Activated T-cell treated with anti-CD3 and anti-CD28 coated beads for 1 hour (primary cell): ENCODE measurements around the gene GRIK4.
"Not testable (repeated sequence)": the region's sequence is repeated elsewhere in the genome, so short reads cannot be mapped to it uniquely, and the experiment has no call there.

Experiments
- DNase-seq: peaks from one replicate; pipeline ENCODE4 v3.0.0-alpha.2; 2020; ENCODE audit warnings: low read depth

The GRIK4 gene

DNA sequence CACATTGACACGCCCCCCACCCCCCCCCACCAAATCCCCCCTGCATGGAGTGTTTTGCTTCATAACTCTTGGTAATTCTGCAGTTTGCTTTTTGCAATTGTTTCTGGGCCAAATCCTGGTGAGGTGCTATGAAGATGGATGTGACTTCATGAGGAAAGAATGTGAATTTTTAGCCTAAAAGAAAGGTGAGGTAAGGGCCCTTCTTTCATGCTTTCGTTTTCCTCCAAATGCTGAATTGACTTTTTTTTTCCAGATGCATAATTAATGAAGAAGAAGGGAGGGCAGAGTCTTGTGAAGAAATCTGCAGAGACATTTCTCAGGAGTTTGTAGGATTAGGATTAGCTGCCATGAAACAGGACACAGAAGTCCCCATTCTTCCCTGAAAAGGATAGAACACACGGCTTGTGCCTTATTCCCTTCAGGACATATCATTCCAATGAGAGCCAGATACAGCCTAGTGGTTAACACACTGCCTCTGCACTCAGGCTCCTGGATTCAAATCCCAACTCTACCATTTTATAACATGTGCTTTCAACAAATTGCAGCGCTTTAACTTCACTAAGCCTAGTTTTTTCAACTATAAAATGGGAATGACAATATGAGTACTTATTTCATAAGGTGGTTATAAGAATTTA lies 492.8 kb downstream of the GRIK4 start:
- DNase-seq = no peak

DNA sequence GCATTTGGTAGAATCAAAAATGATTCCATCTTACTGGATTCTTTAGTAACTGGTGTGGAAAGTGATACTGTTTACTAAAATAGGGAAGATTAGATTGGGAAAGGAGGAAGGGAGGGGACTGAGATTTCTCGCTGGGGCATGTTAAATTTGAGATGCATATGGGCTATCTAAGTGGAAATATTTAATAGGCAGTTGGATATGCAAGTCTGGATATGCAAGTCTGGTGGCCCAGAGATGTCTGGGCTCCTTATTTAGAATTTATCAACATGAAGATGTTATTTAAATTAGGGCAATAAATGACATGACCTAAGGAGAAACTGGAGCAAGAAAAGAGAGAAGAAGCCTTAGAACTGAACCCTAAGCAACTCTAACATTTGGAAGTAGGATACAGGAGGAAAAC lies 495.4 kb downstream of the GRIK4 start:
- no peak for DNase-seq

DNA sequence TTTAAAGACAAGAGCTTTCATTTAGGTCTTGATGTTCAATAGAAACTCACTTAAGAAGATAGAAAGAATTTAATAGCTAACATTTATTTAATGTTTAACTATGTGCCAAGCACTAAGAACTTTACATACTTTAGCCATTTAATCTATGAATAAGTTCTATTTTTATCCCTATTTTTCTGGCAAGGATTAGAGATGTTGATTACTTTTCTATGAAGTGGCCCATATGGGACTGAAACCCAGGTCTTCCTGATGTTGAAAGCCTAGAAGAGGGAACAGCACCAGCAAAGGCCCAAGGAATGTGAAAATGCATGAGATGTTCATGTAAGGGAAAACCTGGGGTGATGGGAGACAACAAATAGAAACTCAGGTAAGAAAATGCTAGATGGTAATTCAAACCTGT lies 497.0 kb downstream of the GRIK4 start:
- DNase-seq = no peak

DNA sequence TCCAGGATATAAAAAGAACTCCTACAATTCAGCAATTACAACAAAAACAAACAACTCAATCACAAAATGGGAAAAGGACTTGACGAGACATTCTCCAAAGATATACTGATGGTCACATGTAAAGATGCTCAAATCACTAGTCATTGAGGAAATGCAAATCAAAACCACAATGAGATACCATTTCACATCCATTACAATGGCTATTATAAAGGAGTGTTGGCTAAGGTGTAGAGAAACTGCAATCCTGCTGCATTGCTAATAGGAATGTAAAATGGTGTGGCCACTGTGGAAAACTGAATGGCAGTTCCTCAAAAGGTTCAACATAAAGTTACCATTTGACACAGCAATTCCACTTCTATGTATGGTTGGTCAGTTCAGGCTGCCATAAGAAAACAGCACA lies 500.5 kb downstream of the GRIK4 start:
- no peak for DNase-seq

DNA sequence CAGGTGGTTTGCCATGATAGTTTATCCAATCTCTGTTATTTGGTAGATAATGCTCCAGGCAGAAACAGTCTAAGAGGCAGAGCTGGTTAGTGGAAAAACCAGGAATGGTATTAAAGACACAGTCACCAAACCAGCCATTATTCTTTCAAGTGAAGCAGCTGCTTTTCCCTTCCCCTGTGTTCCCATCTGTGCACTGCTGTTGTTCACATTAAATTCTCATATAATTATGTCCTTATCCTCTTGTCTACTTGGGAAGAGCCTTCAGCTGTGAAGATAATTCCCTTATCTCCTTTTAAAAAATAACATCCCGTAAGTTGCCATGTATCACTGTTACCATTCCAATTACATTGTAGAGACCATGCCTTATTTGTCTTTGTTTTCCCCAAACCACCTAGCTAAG lies 507.2 kb downstream of the GRIK4 start:
- DNase-seq = no peak

DNA sequence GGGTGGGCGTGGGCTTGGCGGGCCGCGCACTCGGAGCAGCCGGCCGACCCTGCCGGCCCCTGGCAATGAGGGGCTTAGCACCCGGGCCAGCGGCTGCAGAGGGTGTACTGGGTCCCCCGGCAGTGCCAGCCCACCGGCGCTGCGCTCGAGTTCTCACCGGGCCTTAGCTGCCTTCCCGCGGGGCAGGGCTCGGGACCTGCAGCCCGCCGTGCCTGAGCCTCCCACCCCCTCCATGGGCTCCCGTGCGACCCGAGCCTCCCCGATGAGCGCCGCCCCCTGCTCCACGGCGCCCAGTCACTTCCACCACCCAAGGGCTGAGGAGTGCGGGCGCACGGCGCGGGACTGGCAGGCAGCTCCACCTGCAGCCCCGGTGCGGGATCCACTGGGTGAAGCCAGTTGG lies 510.2 kb downstream of the GRIK4 start:
- not testable (repeated sequence) for DNase-seq

DNA sequence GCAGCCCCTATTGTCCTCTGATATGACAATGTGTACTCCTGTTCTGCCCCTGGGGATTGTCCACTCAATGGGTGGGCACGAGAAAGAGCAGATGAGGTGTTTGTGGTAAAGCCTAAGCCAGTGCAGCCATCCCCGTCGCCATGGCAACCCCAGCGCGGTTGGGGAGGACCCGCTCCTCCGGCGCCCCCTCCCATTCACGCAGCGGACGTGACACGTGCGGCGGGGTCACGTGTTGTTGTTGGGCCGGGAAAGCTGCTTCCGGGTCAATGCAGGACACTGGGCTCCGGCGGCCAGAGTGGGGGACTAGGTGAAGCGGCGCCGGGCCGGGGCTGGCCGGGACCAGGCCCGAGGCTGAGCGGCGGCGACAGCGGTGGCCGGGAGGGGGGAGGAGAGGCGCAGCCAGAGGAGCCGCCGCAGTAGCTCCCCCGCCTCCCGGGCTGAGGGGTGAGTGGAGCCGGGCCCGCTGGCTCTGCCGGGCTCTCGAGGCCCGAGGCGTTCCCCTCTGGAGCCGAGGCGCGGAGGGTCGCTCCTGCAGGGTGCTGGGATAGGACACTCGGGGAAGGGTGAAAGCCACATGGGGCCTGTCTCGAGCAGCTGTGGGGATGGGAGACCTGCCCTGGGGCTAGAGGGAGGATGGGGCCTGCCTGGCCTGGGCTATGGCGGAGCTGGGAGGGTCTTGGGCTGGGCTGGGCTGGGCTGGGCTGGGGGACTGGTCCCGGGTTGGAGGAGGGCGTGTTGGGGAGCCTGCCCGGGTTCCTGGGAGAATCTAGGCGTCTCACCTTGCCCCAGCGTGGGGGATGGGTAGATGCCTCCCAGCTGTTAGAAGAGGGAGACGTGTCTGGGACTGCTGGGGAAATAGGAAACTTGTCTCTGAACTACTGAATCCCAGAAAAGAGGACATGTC lies 512.6 kb downstream of the GRIK4 start, which contains the start of gene TBCEL:
TSS of gene TBCEL (plus strand) at position 255 of the 904 bp plus-strand sequence. CDS start 21,589 bp downstream, outside the sequence.
- DNase-seq = peak; percentile 73

DNA sequence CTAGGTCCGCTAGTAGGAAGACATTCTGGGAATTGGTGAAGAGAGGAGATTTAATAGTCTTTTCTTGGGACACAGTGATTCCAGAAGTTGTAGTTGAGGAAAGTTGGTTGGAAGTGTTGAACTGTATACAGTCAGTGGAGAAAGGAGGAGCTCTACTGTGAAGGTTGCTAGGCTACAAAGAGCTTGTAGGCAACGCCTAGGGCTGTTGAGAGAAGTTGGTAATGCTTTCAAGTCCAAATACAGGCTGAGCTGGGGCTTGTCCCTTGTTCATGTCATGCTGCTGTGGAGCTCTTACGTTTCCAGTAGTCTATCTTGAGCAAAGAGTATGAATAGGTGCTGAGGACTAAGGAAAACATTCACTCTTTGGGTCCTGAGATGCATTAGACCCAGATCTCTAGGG lies 513.4 kb downstream of the GRIK4 start:
- DNase-seq = no peak

DNA sequence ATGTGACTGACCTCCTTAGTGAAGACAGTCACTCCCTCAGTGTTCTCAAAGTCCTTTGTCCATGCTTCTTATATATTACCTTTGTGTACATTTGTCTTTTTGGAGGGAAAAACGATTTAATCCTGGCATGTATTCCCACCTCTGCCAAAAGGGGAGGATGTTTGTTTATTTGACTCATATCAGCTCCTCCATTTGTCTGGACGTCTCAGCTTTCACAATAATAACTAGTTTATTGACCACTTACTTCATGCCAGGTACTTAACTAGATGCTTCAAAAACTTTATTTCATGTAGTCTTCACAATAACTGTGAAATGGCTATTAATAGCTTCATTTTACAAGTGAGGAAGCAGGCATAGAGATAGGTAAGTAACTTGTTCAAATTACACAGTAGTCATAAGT lies 517.6 kb downstream of the GRIK4 start:
- no peak for DNase-seq

DNA sequence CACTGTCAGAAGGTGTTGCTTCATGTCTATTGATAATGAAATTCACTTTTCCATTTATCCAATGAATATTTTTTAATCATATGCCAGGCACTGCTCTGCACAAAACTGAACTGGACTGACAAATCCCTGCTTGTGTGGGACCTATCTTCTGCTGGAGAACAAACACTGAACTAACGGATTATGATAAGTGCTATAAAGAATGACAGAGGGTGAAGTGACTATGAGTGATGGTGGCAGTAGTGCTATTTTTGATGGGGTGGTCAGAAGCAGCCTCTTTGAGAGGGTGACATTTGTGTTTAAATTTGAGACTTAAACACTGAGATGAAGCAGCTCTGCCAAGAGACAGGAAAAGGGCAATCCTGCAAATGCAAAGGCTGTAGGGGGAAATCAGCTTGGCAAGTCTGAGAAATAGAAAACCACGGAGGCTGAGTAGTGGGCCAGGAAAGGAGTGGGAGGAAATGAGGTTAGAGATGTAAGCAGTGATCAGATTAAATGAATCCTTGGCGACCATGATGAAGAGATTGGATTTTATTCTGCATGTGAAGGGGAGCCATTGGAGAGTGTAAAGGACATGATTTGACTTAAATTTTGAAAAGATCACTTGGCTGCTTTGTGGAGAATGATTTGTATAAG lies 518.4 kb downstream of the GRIK4 start:
- DNase-seq = no peak

DNA sequence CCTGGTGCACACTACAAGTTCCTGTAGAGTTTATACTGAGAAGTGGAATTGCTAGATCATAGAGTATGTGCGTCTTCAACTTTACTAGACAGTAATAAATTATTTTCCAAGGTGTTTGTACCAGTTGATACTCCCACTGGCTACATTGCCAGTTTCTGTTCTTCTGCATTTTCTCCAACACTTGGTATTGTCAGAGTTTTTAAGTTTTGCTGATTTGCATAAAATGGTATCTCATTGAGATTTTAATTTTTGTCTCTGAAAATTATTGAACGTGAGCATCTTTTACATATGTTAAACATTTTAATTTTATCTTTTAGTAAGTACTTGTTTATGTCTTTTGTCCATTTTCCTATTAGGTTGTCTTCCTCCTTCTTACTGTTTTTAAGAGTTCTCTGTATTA lies 519.6 kb downstream of the GRIK4 start:
- no peak for DNase-seq

DNA sequence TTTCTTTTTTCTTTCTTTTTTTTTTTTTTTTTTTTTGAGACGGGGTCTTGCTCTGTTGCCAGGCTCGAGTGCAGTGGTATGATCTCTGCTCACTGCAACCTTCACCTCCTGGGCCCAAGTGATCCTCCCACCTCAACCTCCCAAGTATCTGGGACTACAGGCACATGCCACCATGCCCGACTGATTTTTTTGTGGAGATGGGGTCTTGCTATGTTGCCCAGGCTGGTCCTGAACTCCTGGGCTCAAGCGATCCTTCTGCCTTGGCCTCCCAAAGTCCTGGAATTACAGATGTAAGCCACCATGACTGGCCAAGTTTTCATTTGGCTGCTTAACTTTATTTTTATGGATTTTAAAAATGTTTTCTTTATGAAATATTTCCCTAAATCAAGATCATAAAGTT lies 520.1 kb downstream of the GRIK4 start:
- not testable (repeated sequence) for DNase-seq

DNA sequence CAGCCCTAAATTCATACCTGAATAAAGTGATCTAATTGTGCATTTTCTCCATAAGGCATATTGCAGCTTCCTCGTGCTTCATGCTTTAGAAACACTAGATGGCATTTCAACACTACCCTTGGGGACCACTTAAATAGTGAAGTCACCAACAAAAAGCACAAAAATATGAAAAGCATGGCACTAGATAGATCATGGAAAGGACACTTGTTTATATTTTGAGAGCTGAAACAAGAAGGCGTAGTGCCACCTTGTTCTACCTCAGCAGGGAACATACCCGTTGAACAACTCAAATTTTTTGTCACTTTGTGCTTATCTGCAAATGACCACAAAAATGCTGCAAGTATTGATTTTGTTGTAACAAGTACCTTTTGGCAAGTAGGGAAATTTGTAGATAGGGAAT lies 521.0 kb downstream of the GRIK4 start:
- DNase-seq = no peak

DNA sequence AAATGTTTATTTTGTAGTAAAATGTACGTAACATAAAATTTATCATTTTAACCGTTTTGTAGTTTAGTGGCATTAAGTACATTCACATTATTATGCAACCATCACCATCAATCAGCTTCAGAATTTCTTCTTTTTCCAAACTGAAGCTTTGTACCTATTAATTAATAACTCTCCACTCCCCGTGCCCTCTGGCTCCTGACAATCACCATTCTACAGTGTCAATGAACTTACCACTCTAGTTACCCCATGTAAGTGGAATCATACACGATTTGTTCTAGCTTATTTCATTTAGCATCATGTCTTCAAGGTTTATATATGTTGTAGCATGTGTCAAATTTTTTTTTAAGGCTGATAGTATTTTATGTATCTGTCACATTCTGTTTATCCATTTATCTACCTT lies 522.1 kb downstream of the GRIK4 start:
- no peak for DNase-seq

DNA sequence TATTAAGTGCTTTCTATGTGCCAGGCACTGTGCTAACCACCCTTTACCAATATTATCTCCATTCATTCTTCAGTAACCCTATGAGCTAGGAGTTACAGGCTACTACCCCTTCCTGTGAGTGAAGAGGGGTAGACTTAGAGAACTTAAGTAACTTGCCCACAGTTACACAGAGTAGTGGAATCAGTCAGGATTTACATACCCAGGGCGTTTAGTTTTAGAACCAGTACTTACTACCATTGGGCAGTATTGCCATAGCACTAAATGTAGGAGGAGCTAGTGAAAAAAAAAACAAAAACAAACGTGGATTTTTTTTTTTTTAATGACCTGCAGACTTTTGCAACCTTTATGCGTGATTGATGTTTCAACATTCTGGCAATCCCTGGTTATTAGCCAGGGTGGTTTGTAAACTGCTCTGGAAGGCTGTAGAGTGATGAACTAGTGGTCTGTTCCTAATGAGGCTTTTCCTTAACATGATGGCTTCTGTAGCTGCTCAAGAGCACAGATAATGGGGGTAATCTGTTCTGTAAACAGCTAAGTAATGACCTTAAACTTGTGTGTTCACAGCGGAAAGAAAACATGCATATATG lies 523.7 kb downstream of the GRIK4 start:
- no peak for DNase-seq

DNA sequence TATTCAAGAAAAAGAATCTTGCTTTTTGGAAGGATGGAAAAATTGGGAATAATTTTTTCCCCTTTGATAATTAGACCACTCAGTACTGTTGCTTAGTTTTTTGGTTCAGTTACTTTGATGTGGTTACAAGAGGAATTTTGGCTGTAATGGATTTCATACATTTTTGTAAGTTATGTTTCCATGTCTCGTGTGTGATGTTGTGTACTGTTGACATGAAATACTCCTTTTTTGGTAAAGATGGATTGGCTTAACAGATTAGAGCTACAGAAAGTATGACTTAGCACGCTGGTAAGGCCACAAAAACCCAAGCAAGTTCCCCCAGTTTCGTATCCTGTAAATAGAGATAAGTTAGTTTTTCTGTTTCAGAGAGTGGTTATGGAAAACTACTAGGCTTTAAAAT lies 524.2 kb downstream of the GRIK4 start:
- no peak for DNase-seq

DNA sequence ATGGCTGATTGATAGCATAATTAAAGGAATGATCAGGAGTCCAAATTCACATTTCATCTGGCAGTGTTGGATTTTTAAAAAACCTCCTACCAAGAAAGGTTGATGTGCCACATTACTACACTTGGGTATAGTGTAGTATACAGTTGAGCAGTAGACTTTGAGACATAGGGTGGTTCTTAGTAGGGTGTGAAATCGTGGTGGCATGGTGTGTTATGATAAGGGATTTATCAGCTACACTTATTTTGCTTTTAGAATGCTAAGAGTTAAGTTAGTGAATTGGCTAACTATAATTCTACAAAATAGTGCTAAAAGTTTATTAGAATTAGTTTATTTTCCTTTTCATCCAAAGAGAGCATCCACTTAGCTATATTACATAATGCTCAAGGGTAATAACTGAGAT lies 525.5 kb downstream of the GRIK4 start:
- DNase-seq = no peak
